ENCODE data around the gene JTB. TPM values are rescaled to one million over a fixed set of nuclear protein-coding genes. Genes with fewer than 3 reads are reported as not detected.
A peak's percentile ranks its signal among the peaks of the same experiment; 100 is the strongest.

The JTB gene
- total RNA-seq, 1 donor, result 132 TPM

- peak; percentile 60 for DNase-seq (ENCODE audit: low read depth)
- H3K4me3 ChIP-seq (ENCODE audit: low read depth, low read length), result peak overlapping the region; percentile 86
- no peak for TF ChIP-seq CTCF (IDR thresholded peaks at IDR 0.05; ENCODE audit: insufficient read depth, low read length)
Measured at GRCh38 chr1:153945131-153945794, 32.2 kb downstream of the JTB start.

DNA sequence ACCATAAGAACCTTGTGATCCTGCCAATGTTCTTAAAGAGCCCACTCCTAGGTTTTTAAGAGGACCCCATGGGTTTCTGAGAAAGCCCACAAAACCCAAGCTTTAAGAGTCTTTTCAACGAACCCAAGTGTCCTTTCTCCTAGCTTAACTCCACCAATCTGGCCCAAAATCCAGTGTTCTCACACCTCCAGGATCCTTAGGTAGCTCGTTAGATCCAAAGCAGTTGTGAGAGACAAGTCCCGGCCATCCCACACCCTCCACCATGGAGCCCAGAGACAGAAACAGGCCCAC lies 32.7 kb downstream of the JTB start:
- DNase-seq (ENCODE audit: low read depth), result no peak
- peak overlapping the region; percentile 86 for H3K4me3 ChIP-seq (ENCODE audit: low read depth, low read length)
- TF ChIP-seq CTCF (IDR thresholded peaks at IDR 0.05; ENCODE audit: insufficient read depth, low read length), result no peak

GRCh38 chr1:153944005-153944826 lies 33.3 kb downstream of the JTB start:
- no peak for DNase-seq (ENCODE audit: low read depth)
- no peak overlapping the region for H3K4me3 ChIP-seq (ENCODE audit: low read depth, low read length)
- TF ChIP-seq CTCF (IDR thresholded peaks at IDR 0.05; ENCODE audit: insufficient read depth, low read length), result no peak

DNA sequence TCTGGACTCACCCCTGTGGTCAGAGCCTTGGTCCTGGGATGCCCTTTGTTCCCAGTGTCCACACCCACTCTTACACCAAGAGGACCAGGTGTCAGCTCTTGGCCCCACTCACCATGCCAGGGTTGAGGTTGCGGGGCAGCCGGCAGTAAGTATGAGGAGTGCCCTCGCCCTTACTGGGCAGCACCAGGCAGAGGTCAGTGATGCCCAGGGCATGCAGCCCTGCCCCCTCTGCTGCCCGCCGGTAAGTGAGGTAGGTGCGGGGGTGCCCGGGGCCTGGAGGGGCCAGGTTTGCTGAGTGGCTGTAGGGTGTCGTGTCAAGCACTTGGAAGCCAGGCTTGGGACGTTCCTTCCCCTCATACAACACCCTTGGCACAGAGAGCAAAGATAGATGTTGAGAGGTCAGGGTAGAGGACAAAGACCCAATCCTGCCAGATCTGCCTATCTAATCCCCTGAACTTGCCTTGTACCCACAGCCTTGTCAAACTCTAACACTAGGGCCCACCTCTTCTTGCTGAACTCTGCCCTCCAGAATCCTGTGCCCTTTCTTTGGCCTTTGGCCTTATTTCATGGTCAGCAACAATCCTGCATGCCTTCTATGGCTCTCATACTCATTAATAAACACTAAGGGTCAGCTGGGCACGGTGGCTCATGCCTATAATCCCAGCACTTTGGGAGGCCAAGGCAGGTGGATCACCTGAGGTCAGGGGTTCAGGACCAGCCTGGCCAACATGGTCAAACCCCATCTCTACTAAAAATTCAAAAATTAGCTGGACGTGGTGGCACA lies 34.5 kb downstream of the JTB start:
- no peak overlapping the region for H3K4me3 ChIP-seq (ENCODE audit: low read depth, low read length)
- no peak for DNase-seq (ENCODE audit: low read depth)
- no peak for TF ChIP-seq CTCF (IDR thresholded peaks at IDR 0.05; ENCODE audit: insufficient read depth, low read length)

- TF ChIP-seq CTCF (IDR thresholded peaks at IDR 0.05; ENCODE audit: insufficient read depth, low read length), result no peak
Measured at GRCh38 chr1:153941826-153942725, 35.4 kb downstream of the JTB start.

GRCh38 chr1:153940756-153941155 lies 36.7 kb downstream of the JTB start:
- DNase-seq (ENCODE audit: low read depth), result no peak
- no peak for TF ChIP-seq CTCF (IDR thresholded peaks at IDR 0.05; ENCODE audit: insufficient read depth, low read length)
- no peak overlapping the region for H3K4me3 ChIP-seq (ENCODE audit: low read depth, low read length)

More at GRCh38 chr1:153941826-153942725, 35.4 kb downstream of the JTB start:
- no peak overlapping the region for H3K4me3 ChIP-seq (ENCODE audit: low read depth, low read length)
- DNase-seq (ENCODE audit: low read depth), result no peak

Data from fibroblast of the aortic adventitia (primary cell).